SK-N-SH treated with all-trans-retinoic acid at 6 μM for 48 hours (cell line): ENCODE results near the gene CIITA.

Experiments
- ESRRG ChIP-seq: fragments of 250-450 bp; sonication (Bioruptor Pico); IDR thresholded peaks from 2 replicates; pipeline ENCODE4 v1.6.1; 2021; ENCODE audit warnings: mild to moderate bottlenecking
- RARB ChIP-seq: fragments of 250-450 bp; sonication (Bioruptor Pico); IDR thresholded peaks from 2 replicates; pipeline ENCODE4 v1.8.0; 2021; ENCODE audit warnings: mild to moderate bottlenecking, moderate library complexity
- ZNF565 ChIP-seq: fragments of 450-650 bp; formaldehyde crosslinking; conservative IDR thresholded peaks from 2 replicates; pipeline ENCODE4 v1.5.0; 2020; ENCODE audit warnings: low read depth, mild to moderate bottlenecking, moderate library complexity
- TF ChIP-seq, protein P1 (sequence below): fragments of 250-450 bp; sonication (Bioruptor Pico); IDR thresholded peaks from 2 replicates; pipeline ENCODE4 v1.5.0; 2020; ENCODE audit warnings: mild to moderate bottlenecking, moderate library complexity
- TF ChIP-seq, protein P2 (sequence below): fragments of 250-450 bp; sonication (Bioruptor Pico); IDR thresholded peaks from 2 replicates; pipeline ENCODE4 v1.8.0; 2020; ENCODE audit warnings: mild to moderate bottlenecking, moderate library complexity, borderline replicate concordance

DNA sequence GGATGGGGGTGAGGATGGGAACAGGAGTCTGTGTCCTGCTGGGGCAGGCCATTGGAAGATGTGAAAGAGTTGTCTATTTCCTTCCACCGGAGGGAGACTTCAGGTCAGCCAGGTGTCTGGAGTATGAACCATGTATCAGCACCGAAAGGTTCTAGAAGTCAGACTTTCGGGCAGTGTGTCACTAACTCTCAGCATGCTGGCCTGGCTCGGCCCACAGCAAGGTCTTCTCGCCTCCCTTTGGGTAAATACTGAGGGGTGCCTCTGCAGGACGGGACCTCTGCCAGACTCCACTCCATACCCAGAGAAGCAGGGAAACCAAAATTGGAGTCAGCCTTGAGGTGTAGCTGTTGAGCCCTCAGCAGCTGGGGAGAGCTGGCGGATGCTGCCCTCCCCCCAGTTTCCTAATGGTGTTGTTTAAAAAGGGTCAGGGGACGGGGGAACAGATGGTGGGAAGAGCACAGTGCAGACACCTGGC, 507 bp downstream of the CIITA start:
- TF ChIP-seq RARB (CRISPR knock-in tag) (no peak), ESRRG (CRISPR knock-in tag) (no peak), ZNF565 (CRISPR knock-in tag) (no peak)
- TF ChIP-seq, protein P1, sequence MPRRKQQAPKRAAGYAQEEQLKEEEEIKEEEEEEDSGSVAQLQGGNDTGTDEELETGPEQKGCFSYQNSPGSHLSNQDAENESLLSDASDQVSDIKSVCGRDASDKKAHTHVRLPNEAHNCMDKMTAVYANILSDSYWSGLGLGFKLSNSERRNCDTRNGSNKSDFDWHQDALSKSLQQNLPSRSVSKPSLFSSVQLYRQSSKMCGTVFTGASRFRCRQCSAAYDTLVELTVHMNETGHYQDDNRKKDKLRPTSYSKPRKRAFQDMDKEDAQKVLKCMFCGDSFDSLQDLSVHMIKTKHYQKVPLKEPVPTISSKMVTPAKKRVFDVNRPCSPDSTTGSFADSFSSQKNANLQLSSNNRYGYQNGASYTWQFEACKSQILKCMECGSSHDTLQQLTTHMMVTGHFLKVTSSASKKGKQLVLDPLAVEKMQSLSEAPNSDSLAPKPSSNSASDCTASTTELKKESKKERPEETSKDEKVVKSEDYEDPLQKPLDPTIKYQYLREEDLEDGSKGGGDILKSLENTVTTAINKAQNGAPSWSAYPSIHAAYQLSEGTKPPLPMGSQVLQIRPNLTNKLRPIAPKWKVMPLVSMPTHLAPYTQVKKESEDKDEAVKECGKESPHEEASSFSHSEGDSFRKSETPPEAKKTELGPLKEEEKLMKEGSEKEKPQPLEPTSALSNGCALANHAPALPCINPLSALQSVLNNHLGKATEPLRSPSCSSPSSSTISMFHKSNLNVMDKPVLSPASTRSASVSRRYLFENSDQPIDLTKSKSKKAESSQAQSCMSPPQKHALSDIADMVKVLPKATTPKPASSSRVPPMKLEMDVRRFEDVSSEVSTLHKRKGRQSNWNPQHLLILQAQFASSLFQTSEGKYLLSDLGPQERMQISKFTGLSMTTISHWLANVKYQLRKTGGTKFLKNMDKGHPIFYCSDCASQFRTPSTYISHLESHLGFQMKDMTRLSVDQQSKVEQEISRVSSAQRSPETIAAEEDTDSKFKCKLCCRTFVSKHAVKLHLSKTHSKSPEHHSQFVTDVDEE (CRISPR knock-in tag): no peak
- TF ChIP-seq, protein P2, sequence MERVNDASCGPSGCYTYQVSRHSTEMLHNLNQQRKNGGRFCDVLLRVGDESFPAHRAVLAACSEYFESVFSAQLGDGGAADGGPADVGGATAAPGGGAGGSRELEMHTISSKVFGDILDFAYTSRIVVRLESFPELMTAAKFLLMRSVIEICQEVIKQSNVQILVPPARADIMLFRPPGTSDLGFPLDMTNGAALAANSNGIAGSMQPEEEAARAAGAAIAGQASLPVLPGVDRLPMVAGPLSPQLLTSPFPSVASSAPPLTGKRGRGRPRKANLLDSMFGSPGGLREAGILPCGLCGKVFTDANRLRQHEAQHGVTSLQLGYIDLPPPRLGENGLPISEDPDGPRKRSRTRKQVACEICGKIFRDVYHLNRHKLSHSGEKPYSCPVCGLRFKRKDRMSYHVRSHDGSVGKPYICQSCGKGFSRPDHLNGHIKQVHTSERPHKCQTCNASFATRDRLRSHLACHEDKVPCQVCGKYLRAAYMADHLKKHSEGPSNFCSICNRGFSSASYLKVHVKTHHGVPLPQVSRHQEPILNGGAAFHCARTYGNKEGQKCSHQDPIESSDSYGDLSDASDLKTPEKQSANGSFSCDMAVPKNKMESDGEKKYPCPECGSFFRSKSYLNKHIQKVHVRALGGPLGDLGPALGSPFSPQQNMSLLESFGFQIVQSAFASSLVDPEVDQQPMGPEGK (CRISPR knock-in tag): no peak
